Activated CD4-positive, CD25-positive, alpha-beta regulatory T cell (primary cell): ENCODE measurements around the gene CARF.
"Not testable (repeated sequence)": the region's sequence is repeated elsewhere in the genome, so short reads cannot be mapped to it uniquely, and the experiment has no call there.

ENCODE experiments used
- DNase-seq, 4 experiments: peaks; one replicate each; lab custom pipeline; 2025; lab: John Stamatoyannopoulos, UW

The CARF gene

DNA sequence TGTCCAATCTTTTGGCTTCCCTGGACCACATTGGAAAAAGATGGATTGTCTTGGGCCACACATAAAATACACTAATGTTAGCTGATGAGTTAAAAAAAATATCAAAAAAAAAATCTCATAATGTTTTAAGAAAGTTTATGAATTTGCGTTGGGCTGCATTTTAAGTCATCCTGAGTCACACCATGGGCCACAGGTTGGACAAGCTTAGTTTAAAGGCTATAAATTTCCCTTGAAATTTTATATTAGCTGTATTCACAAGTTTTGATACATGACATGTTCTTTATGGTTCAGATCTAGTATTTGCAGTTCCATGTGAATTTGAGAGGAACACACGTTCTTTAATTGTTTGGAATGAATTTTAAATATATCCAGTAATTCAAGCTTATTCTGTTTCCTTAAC lies 21.9 kb downstream of the CARF start:
- no peak for DNase-seq

GRCh38 chr2:202934456-202934855 lies 22.4 kb downstream of the CARF start:
- no peak for DNase-seq

GRCh38 chr2:202938960-202939359 lies 26.9 kb downstream of the CARF start:
- no peak for DNase-seq

- no peak for DNase-seq
These were observed 29.7 kb downstream of the CARF start for GRCh38 chr2:202941771-202942170.

DNA sequence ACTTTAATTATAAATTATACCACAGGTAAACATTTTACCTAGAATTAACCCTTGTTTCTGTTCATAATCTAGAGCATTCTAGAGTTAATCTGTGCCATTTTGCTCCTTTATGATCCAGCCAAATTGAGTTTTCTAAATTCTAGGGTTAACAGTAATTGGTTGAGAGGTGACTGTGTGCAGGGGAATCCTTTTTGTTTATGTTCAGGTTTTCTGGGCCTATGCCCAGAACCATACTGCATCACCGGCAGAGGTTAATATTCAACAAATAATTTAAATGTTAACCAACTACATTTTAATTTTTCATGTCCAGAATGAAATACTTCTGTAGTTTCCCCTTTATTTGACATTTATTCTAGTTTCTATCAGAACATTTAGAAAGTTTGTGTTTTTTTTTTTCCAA lies 32.3 kb downstream of the CARF start:
- DNase-seq = no peak

- DNase-seq = no peak
These were observed 32.7 kb downstream of the CARF start for GRCh38 chr2:202944816-202945215.

- no peak for DNase-seq
These were observed 33.4 kb downstream of the CARF start for GRCh38 chr2:202945497-202945896.

- DNase-seq = not testable (repeated sequence)
These were observed 37.3 kb downstream of the CARF start for GRCh38 chr2:202949333-202949732.

GRCh38 chr2:202950592-202950991 lies 38.5 kb downstream of the CARF start:
- no peak for DNase-seq

DNA sequence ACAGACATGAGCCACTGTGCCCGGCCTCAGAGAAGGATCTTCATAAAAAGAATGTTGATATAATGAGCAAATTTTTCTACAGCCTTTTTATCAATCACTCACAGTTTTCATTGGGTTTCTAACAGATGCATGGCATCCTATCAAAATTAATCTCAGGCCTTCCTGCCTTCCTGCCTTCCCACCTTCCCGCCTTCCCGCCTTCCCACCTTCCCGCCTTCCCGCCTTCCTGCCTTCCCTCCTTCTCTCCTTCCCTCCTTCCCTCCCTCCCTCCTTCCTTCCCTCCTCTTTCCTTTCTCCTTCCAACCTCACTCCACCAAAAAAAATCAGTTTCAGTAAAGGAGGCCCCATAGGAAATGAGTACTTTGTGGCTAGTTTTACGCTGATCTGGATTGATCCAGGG lies 48.4 kb downstream of the CARF start:
- no peak for DNase-seq

- DNase-seq = no peak
These were observed 51.6 kb downstream of the CARF start for GRCh38 chr2:202963712-202964111.

DNA sequence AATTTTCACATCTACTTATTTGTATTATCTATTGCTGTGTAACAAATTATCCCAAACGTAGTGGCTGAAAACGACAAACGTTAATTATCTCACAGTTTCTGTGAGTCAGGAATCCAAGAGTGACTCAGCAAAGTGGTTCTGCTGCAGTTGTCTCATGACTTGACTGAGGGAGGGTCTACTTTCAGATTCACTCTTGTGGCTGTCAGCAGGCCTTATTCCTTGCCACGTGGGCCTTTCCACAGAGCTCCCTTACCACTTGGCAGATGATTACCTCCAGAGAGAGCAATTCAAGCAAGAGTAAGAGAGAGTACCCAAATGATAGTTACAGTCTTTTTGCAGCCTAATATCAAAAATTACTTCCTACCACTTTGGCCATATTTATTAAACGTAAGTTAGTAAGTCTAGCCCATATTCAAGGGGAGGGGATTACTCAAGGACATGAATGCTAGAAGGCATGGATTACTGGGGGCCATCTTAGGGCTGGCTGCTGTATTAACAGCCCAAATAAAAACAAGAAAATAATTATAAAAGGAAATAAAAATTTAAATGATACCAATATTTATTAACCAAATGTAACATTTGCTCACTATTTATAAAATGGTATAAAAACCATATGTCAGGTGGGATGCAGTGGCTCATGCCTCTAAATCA lies 53.9 kb downstream of the CARF start:
- peak in 1 of 4 experiments; percentile 2 for DNase-seq

DNA sequence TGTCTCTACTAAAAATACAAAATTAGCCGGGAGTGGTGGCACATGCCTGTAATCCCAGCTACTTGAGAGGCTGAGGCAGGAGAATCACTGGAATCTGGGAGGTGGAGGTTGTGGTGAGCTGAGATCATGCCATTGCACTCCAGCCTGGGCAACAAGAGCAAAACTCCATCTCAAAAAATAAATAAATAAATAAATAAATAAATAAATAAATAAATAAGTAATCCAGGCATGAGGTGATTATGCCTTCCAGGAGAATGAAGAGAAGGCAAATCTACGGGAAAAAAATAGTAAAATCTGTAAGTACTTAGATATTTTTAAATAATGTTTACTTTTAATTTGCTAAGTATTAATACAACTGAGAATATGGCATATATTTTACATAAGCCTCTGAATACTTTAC lies 57.3 kb downstream of the CARF start:
- DNase-seq = not testable (repeated sequence)

GRCh38 chr2:202976809-202977208 lies 64.7 kb downstream of the CARF start:
- no peak for DNase-seq

DNA sequence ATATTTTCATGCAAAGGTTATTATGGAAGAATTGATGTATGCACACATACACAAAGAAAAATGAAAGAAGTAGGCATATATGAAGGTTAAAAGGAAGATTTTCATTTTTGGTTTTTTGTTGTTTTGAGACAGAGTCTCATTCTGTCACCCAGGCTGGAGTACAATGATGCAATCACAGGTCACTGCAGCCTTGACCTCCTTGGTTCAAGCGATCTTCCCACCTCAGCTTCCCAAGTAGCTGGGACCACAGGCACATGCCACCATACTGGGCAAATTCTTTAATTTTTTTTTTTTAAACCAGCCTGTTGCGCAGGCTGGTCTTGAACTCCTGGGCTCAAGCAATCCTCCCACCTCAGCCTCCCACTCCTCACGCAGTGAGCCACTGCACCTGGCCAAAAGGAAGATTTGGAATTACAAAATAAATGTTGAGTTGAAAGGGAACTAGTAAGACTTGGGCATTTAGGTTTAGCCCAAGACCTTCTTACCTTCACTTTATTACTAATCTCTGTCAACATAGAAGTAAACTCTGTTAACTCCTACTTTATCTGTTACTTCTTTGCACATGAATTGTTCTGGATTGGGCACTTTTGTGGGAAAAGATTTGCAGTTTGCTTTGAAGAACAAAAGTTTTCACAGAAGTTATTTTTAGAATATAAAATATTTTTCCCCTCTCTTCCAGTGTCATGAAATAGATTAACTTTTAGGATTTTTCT lies 70.9 kb downstream of the CARF start:
- DNase-seq = no peak

DNA sequence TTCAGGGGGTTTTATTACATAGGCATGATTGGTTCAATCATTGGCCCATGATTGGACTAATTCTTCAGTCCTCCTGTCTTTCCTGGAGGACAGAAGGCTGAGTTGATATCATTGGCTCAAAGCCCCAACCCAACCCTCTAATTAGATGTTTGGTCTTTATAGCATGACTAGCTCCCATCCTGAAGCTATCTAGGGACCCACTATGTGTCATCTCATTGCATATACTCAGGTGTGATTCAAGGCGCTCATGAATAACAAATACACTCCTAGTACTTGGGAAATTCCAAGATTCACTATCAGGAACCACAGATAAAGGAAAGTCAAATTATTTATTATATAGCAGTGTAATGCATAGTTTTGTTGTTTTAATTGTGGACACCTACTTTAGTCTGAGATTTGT lies 77.7 kb downstream of the CARF start:
- no peak for DNase-seq

DNA sequence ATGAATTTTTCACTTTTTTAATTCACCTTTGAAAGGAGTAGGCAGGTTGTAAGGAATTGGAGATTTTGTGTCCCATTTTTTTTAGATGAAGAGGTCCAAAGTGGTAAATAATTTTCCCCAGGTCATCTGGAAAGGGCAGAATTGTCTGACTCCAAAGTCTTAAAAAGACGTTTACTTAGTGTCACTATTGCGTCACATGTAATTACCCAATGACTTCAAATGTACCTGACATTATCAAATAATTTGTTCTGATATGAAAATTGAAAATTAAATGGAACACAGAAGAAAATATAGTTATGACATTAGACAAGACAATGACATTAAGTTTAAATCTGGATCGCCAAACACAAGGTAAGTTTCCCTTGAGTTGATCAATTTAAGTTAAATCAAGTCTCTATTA lies 78.4 kb downstream of the CARF start:
- no peak for DNase-seq

GRCh38 chr2:202997113-202997512 lies 85.0 kb downstream of the CARF start:
- DNase-seq = not testable (repeated sequence)

DNA sequence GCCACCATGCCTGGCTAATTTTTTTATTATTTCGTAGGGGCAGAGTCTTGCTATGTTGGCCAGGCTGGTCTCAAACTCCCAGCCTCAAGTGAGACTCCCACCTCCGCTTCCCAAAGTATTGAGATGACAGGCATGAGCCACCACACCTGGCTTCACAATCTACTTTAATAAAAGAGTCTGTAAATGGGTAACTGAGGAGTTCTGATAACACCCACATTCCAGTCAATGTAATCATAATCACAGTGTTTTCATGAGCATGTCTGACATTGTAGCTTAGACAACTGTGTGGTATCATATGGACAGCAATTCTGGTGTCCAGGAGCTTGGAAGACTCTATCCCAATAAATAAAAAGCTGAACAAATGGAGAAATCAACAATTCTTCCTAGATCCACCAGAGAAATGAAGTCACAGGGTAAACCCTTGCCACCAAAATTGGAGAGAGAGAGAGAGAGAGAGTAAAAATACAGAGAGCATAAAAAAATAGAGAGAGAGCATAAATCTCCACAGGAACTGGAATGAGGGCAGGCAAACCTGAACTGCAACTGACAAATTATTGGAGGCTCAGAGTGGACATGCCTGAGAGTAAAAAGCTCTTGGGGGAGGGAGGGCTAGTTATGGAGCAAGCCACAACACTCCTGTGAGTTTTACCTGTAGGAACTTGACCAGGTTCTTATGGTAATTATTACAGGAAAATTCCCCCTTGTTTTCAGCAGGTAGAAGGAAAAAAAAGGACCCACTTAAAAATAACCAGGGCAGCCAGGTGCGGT lies 90.2 kb downstream of the CARF start:
- no peak for DNase-seq

- no peak for DNase-seq
These were observed 91.6 kb downstream of the CARF start for GRCh38 chr2:203003716-203004115.

DNA sequence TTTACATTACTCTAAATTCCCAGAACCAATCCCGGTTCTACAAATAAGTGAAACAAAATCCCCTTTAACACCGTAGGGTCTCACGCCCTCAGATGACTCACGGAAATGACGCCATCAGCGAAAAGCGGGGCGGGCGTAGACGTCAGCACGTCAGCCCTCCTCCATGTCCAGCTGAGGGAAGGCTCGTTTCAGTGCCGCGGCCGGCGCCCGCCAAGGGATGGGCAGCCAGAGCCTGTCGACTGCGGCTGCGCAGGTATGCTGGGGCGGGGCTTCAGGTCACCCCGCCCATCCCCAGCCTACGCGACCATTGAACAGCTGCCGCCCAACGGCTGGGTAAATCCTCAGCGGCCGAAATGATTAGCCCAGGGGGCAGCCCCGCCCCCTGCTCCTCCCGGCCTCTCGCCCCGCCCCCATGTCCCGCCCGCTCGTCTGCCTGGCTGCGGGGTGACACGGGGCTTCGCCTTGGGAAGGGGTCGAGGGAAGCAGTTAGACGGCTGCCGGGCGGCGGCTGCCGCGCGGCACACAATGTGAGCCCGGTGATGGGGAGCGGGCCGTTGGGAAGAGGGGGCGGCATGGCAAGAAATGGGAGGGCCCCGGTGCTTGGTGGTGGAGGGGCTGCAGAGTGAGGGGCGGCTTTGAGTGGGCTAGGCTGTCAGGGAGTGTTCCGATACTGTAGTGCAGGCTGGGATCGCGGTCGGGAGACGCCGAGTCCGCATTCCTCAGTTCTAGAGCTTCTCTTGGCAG lies 102.6 kb downstream of the CARF start, which contains the start of gene NBEAL1:
Gene NBEAL1, plus strand, starts transcription at position 420 of the 744 bp plus-strand sequence. CDS start 1,510 bp downstream, outside the sequence.
- peak; percentile 84 to 95 (median 91) for DNase-seq

GRCh38 chr2:203016716-203017115 lies 104.6 kb downstream of the CARF start:
- no peak for DNase-seq
